Smooth muscle cell (in vitro differentiated cells): ENCODE measurements around the gene DIO2. TPM values are rescaled to one million over a fixed set of nuclear protein-coding genes. Genes with fewer than 3 reads are reported as not detected.

Experiments used
- DNase-seq: peaks from one replicate; lab custom pipeline; 2025; ENCODE audit not compliant: unreplicated experiment; lab: John Stamatoyannopoulos, UW
- H2AFZ ChIP-seq: fragments of 200-600 bp; sonication (generic); 2 replicates; pipeline ENCODE4 v1.6.0; 2016; ENCODE audit warnings: antibody characterized with exemption, low read depth, mild to moderate bottlenecking
- H3F3A ChIP-seq: fragments of 200-600 bp; sonication (generic); 2 replicates; pipeline ENCODE4 v1.6.0; 2017; ENCODE audit warnings: antibody characterized with exemption, low read depth
- H3K27ac ChIP-seq: fragments of 200-600 bp; sonication (generic); 2 replicates; pipeline ENCODE4 v1.5.1; 2016; ENCODE audit warnings: low read depth, mild to moderate bottlenecking
- H3K27me3 ChIP-seq: fragments of 200-600 bp; sonication (generic); 2 replicates; pipeline ENCODE4 v1.6.1; 2016; ENCODE audit warnings: low read depth, mild to moderate bottlenecking
- H3K36me3 ChIP-seq: fragments of 200-600 bp; sonication (generic); 2 replicates; pipeline ENCODE4 v1.5.1; 2016; ENCODE audit warnings: low read depth
- H3K4me1 ChIP-seq: fragments of 200-600 bp; sonication (generic); 2 replicates; pipeline ENCODE4 v1.5.1; 2016; ENCODE audit warnings: low read depth
- H3K4me2 ChIP-seq: fragments of 200-600 bp; sonication (generic); 2 replicates; pipeline ENCODE4 v1.6.0; 2016; ENCODE audit warnings: mild to moderate bottlenecking
- H3K4me3 ChIP-seq: fragments of 200-600 bp; sonication (generic); 2 replicates; pipeline ENCODE4 v1.5.1; 2016; ENCODE audit warnings: mild to moderate bottlenecking
- H3K79me2 ChIP-seq: fragments of 200-600 bp; sonication (generic); 2 replicates; pipeline ENCODE4 v1.6.0; 2016; ENCODE audit warnings: low read depth, mild to moderate bottlenecking
- H3K9ac ChIP-seq: fragments of 200-600 bp; sonication (generic); 2 replicates; pipeline ENCODE4 v1.6.0; 2016; ENCODE audit warnings: low read depth
- H3K9me3 ChIP-seq: fragments of 200-600 bp; sonication (generic); replicated peaks from 2 replicates; pipeline ENCODE4 v1.5.1; 2016; ENCODE audit warnings: low read depth
- H4K20me1 ChIP-seq: fragments of 200-600 bp; sonication (generic); 2 replicates; pipeline ENCODE4 v1.6.0; 2016; ENCODE audit warnings: low read depth
- WGBS: methylation state at CpG from one replicate; pipeline ENCODE4 v1.1.7; 2016; ENCODE audit warnings: low lambda C conversion rate; 5-methylcytosine and 5-hydroxymethylcytosine counted together
- polyA plus RNA-seq: library from polyadenylated mRNA; unstranded; fragments of >200 nt; fragmentation: Nextera tagmentation; extraction: Ambion mirVana; gene quantifications from 2 replicates; pipeline ENCODE4 v1.2.1, GENCODE V29; 2016
- total RNA-seq: library from RNA; depleted of rRNA; stranded (reverse); fragments of >200 nt; gene quantifications from 2 replicates; pipeline ENCODE4 v1.2.3, GENCODE V29; 2014
- TF ChIP-seq, protein P1 (sequence below): fragments of 200-600 bp; sonication (generic); IDR thresholded peaks from 2 replicates; pipeline ENCODE4 v1.5.1; 2017; ENCODE audit warnings: borderline replicate concordance, mild to moderate bottlenecking, antibody characterized with exemption; ENCODE audit not compliant: insufficient read depth, poor library complexity, severe bottlenecking

DIO2 gene
- total and polyA plus RNA-seq, 2 experiments from 2014 or later = 0.33 to 3.9 TPM

DNA sequence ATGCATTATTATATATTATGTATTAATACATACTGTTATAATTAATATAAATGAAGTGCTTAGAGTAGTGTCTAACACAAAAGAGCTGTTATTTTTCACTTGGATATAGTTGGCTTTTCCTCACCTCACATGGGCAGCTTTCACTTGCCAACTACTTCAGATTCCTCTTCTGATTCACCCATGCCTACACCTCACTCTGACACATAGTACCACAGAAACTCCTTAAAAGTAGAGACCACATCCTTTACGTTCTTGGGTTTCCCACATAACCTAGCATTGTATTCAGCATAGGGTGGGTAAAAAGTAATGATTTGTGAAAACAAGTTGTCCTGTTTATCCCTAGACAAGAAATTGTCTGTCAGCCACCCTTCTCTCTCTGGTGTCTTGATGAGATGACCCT lies 61.0 kb downstream of the DIO2 start:
- no peak overlapping the region for H3K4me3 ChIP-seq
- H2AFZ ChIP-seq = no peak overlapping the region
- H3K9me3 ChIP-seq = no peaks in the 10 kb centered on the region
- no peaks in the 10 kb centered on the region for H4K20me1 ChIP-seq
- no peaks in the 10 kb centered on the region for H3K4me1 ChIP-seq
- 79% methylated on average over 1 of the region's 1 CpG for WGBS
- H3K9ac ChIP-seq = no peak overlapping the region
- TF ChIP-seq, protein P1, sequence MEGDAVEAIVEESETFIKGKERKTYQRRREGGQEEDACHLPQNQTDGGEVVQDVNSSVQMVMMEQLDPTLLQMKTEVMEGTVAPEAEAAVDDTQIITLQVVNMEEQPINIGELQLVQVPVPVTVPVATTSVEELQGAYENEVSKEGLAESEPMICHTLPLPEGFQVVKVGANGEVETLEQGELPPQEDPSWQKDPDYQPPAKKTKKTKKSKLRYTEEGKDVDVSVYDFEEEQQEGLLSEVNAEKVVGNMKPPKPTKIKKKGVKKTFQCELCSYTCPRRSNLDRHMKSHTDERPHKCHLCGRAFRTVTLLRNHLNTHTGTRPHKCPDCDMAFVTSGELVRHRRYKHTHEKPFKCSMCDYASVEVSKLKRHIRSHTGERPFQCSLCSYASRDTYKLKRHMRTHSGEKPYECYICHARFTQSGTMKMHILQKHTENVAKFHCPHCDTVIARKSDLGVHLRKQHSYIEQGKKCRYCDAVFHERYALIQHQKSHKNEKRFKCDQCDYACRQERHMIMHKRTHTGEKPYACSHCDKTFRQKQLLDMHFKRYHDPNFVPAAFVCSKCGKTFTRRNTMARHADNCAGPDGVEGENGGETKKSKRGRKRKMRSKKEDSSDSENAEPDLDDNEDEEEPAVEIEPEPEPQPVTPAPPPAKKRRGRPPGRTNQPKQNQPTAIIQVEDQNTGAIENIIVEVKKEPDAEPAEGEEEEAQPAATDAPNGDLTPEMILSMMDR = no peak
- H3K4me2 ChIP-seq = no peak overlapping the region
- no peak for DNase-seq
- H3K36me3 ChIP-seq = no peaks in the 10 kb centered on the region
- H3K27ac ChIP-seq = no peak overlapping the region
- H3F3A ChIP-seq = no peaks in the 10 kb centered on the region
- H3K79me2 ChIP-seq = no peaks in the 10 kb centered on the region
- no peaks in the 10 kb centered on the region for H3K27me3 ChIP-seq
